Left renal cortex interstitium (tissue), 4 donors: ENCODE results near the gene KIR3DL1. TPM values are rescaled to one million over a fixed set of nuclear protein-coding genes. Genes with fewer than 3 reads are reported as not detected.
"Not testable (repeated sequence)": the region's sequence is repeated elsewhere in the genome, so short reads cannot be mapped to it uniquely, and the experiment has no call there.

ENCODE experiments used
- DNase-seq, 4 donors: peaks; one replicate each; pipeline ENCODE4 v3.0.0-alpha.2; 2013; ENCODE audit warnings: low read depth in 4 of 4, low spot score in 2 of 4, missing footprints in 1 of 4
- polyA plus RNA-seq, 4 donors: library from polyadenylated mRNA; unstranded; fragments of 120-200 nt; gene quantifications; one replicate each; pipeline ENCODE4 v1.2.1, GENCODE V29; 2013; ENCODE audit not compliant: insufficient read length in 4 of 4

The KIR3DL1 gene
- polyA plus RNA-seq, 4 donors, result not detected

DNA sequence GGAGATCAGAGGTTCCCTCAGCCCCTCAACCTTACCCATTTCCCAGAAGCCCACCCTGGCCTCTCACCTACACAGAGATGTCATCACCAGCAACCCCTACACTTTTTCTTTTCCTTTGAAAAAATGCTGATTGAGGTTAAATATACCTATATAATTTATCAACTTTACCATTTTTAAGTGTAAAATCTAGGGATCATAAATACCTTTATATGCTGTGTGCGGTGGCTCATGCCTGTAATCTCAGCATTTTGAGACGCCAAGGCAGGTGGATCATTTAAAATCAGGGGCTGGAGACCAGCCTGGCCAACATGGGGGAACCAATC is 9.8 kb upstream of the KIR3DL1 start:
- DNase-seq, result no peak

DNA sequence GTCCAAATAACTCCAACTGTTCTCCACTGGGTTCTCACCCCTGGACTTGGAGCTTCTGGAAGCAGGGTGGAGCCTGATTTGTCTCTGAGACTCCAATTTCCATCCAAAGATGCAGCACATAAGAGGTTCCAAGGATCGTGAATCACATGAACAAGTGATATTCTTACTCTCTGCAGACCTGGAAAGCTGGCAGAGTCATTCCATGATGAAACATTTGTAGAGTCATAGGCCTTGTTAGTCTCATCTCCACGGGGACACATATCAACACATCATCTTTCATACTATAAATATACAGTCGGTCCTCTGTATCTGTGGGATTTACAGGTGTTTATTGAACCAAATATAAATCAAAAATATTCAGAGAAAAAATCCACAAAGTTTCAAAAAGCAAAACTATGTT is 1.7 kb upstream of the KIR3DL1 start:
- DNase-seq, result not testable (repeated sequence)

DNA sequence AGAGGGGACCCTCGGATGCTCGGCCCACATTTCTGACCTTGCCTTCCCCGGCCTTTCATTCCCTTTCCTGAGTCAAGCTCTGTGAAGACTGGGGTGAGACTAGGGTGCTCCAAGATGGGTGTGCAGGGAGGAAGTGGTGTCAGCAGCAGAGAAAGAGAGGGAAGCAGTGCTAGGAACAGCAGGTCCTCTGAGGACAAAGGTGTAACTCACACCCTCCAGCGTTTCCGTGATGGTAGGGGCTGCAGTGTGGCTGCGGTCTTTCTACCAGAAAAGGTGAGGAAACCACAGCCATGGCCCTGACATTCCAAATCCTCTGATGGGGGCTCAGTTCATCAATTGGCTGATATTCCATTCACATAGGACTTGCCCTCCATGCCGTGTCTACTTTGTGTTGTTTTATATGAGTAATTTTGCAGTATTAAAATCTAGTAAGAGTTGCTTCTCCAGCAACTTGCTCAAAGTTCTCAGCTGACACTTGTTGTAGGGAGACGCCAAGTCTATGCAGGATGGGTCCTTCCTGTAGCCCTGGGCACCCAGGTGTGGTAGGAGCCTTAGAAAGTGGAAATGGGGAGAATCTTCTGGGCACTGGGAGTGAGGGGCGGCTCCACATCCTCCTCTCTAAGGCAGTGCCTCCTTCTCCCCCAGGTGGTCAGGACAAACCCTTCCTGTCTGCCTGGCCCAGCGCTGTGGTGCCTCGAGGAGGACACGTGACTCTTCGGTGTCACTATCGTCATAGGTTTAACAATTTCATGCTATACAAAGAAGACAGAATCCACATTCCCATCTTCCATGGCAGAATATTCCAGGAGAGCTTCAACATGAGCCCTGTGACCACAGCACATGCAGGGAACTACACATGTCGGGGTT is 1.6 kb downstream of the KIR3DL1 start:
- DNase-seq, result no peak

DNA sequence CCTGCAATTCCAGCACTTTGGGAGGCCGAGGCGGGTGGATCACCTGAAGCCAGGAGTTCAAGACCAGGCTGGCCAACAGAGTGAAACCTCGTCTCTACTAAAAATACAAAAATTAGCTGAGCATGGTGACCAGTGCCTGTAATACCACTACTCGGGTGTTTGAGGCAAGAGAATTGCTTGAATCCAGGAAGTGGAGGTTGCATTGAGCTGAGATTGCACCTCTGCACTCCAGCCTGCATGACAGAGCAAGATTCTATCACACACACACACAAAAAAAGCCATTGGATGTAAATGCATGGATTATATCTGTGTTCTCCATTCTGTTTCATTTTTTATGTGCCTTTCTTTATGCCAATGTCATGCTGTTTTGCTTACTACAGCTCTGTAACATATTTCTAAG is 8.1 kb downstream of the KIR3DL1 start:
- not testable (repeated sequence) for DNase-seq

DNA sequence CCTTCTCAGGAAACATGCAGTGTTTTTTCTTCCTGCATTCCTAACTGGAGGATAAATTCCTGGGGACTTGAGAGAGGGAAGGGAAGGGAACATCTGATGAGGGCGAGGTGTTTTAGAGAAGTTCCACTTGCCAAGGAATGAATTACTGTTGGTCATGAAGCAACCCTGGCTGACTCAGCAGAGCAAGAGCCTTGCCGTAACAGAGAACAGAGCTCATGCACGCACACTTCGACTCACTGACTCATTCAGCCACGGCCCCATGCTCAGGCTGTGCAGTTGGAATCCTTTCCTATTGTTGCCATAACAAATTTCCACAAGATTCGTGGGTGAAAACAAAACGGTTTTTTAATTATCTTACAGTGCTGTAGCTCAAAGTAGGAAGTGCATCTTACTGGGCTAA is 9.1 kb downstream of the KIR3DL1 start:
- DNase-seq, result not testable (repeated sequence)

DNA sequence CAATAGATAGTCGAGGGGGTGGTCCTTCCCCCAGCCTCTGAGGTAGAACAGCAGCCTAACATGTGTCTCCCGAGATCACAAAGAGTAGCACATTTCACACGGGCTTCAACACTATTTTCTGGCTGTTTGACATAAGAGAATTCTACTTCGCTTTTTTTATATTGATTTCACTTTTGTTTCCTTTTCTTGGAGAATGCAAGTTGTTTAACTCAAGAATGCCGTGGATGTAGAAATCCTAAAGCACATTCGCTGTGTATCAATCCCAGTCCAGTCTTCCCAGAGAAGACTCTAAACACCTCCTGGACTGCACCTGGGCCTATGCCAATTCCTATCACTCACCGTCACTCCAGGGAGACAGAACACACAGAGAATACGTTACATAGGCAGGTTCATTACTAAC is 11.8 kb downstream of the KIR3DL1 start:
- DNase-seq, result not testable (repeated sequence)

DNA sequence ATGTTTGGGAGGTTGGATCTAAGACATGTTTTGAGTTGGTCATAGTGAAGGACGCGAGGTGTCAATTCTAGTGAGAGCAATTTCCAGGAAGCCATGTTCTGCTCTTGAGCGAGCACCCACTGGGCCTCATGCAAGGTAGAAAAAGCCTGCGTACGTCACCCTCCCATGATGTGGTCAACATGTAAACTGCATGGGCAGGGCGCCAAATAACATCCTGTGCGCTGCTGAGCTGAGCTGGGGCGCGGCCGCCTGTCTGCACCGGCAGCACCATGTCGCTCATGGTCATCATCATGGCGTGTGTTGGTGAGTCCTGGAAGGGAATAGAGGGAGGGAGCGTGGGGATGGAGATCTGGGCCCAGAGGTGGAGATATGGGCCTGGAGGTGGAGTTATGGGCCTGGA is 16.2 kb downstream of the KIR3DL1 start, which contains the start of gene KIR2DS4:
Gene KIR2DS4, plus strand, starts transcription at position 181 of the 400 bp plus-strand sequence.
- DNase-seq, result not testable (repeated sequence)

DNA sequence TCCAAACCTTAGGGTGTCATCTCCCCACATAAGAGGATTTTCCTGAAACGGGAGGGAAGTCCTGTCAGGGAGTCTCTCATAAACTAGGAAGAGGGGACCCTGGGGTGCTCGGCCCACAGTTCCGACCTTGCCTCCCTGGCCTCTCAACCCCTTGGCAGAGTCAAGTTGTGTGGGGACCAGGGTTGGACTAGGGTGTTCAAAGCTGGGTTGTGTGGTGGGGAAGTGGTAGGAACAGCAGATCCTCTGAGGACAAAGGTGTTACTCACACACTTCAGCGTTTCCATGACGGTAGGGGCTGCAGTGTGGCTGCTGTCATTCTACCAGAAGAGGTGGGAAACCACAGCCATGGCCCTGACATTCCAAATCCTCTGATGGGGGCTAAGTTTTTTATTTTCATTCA is 18.9 kb downstream of the KIR3DL1 start:
- not testable (repeated sequence) for DNase-seq

DNA sequence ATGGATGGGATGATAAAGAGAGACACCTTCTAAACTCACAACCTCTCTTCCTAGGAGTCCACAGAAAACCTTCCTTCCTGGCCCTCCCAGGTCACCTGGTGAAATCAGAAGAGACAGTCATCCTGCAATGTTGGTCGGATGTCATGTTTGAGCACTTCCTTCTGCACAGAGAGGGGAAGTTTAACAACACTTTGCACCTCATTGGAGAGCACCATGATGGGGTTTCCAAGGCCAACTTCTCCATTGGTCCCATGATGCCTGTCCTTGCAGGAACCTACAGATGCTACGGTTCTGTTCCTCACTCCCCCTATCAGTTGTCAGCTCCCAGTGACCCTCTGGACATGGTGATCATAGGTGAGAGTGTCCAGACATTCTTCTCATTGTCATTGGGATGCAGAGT is 21.3 kb downstream of the KIR3DL1 start:
- not testable (repeated sequence) for DNase-seq

DNA sequence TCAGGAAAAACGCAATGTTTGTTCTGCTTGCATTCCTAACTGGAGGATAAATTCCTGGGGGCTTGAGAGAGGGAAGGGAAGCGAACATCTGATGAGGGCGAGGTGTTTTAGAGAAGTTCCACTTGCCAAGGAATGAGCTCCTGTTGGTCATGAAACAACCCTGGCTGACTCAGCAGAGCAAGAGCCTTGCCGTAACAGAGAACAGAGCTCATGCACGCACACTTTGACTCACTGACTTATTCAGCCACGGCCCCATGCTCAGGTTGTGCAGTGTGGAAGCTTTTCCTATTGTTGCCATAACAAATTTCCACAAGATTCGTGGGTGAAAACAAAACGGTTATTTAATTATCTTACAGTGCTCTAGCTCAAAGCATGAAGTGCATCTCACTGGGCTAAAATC is 26.9 kb downstream of the KIR3DL1 start:
- not testable (repeated sequence) for DNase-seq

DNA sequence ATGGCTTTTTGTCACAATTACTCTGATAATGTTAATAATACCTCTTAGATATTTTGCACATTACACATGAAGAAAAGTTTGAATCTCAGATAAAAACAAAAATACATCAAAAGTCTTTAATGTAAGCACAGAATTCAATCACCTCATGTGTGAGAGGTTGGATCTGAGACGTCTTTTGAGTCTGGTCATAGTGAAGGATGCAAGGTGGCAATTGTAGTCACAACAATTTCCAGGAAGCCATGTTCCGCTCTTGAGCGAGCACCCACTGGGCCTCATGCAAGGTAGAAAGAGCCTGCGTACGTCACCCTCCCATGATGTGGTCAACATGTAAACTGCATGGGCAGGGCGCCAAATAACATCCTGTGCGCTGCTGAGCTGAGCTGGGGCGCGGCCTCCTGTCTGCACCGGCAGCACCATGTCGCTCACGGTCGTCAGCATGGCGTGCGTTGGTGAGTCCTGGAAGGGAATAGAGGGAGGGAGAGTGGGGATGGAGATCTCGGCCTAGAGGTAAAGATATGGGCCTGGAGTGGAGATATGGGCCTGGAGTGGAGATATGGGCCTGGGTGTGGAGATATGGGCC is 33.9 kb downstream of the KIR3DL1 start, which contains the start of gene KIR3DL2:
Gene KIR3DL2, plus strand, starts transcription at position 383 of the 580 bp plus-strand sequence. Its CDS starts 33 bp downstream, at position 416.
- DNase-seq, result not testable (repeated sequence)

DNA sequence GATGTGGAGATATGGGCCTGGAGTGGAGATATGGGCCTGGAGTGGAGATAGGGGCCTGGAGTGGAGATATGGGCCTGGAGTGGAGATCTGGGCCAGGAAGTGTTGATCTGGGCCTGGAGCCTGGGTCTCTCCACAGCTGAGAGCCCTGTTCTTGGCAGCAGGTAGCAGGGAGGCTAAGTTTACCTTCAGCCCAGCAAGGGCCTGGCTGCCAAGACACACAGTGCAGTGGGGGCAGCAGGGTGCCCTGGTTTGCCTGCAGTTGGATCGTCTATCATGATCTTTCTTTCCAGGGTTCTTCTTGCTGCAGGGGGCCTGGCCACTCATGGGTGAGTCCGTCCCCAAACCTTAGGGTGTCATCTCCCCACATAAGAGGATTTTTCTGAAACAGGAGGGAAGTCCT is 34.7 kb downstream of the KIR3DL1 start:
- no peak for DNase-seq

DNA sequence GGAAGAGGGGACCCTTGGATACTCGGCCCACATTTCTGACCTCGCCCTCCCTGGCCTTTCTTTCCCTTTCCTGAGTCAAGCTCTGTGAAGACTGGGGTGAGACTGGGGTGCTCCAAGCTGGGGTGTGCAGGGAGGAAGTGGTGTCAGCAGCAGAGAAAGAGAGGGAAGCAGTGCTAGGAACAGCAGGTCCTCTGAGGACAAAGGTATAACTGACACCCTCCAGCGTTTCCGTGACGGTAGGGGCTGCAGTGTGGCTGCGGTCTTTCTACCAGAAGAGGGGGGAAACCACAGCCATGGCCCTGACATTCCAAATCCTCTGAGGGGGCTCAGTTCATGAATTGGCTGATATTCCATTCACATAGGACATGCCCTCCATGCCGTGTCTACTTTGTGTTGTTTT is 35.1 kb downstream of the KIR3DL1 start:
- no peak for DNase-seq

DNA sequence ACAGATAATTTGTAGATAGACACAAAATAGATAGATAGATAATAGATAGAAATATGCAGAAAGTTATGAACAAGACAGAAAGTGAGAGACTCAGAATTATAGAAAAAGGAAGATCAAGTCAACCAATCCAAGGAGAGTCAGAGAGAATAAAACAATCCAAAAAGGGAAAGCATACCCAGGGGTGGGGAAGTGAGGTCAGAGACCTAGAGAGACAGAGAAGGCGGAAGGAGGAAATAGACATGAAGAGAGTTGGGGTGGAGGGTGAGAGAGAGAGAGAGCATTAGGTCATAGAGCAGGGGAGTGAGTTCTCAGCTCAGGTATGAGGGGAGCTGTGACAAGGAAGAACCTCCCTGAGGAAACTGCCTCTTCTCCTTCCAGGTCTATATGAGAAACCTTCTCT is 39.0 kb downstream of the KIR3DL1 start:
- DNase-seq, result not testable (repeated sequence)

DNA sequence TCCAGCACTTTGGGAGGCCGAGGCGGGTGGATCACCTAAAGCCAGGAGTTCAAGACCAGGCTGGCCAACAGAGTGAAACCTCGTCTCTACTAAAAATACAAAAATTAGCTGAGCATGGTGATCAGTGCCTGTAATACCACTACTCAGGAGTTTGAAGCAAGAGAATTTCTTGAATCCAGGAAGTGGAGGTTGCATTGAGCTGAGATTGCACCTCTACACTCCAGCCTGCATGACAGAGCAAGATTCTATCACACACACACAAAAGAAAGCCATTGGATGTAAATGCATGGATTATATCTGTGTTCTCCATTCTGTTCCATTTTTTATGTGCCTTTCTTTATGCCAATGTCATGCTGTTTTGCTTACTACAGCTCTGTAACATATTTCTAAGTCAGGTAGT is 42.2 kb downstream of the KIR3DL1 start:
- DNase-seq, result not testable (repeated sequence)

DNA sequence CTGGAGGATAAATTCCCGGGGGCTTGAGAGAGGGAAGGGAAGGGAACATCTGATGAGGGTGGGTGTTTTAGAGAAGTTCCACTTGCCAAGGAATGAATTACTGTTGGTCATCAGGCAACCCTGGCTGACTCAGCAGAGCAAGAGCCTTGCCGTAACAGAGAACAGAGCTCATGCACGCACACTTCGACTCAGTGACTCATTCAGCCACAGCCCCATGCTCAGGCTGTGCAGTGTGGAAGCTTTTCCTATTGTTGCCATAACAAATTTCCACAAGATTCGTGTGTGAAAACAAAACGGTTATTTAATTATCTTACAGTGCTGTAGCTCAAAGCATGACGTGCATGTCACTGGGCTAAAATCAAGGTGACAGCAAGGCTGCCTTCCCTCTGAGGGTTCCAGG is 43.2 kb downstream of the KIR3DL1 start:
- not testable (repeated sequence) for DNase-seq

DNA sequence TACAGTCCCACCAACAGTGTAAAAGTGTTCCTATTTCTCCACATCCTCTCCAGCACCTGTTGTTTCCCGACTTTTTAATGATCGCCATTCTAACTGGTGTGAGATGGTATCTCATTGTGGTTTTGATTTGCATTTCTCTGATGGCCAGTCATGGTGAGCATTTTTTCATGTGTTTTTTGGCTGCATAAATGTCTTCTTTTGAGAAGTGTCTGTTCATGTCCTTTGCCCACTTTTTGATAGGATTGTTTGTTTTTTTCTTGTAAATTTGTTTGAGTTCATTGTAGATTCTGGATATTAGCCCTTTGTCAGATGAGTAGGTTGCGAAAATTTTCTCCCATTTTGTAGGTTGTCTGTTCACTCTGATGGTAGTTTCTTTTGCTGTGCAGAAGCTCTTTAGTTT is 47.2 kb downstream of the KIR3DL1 start:
- DNase-seq, result not testable (repeated sequence)

DNA sequence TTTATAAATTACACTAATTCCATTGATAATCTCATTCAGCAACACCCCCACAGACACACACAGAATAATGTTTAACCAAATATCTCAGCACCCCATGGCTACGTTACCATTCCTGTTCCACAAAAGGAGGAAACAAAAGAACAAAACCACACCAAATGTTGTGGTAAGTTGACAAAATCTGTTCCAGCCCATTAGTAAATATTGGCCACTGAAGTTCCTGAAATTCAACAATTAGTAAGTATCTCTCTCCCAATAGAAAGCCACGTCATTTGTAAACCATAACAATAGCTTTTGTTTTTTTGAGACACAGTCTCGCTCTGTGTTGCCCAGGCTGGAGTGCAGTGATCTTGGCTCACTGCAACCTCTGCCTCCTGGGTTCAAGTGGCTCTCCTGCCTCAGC is 55.4 kb downstream of the KIR3DL1 start:
- no peak for DNase-seq

DNA sequence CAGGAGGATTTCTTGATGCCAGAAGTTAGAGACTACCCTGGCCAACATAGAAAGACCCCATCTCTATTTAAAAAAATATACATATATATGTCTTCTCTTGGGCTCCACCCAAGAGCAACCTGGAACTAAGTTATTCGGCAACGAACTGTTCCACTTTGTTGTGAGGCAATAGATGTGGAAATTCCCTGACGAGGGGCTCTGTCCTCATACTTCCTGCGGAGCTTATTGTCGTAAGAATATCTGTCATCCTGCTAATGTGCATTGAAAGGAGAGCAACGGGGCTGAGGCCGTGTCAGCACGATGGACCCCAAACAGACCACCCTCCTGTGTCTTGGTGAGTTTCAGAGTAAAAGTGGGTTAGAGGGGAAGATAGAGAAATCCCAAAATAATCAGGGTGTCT is 57.7 kb downstream of the KIR3DL1 start, which contains the start of gene FCAR:
Gene FCAR, plus strand, starts transcription at position 246 of the 400 bp plus-strand sequence. Its CDS starts 55 bp downstream, at position 301.
- DNase-seq, result no peak

DNA sequence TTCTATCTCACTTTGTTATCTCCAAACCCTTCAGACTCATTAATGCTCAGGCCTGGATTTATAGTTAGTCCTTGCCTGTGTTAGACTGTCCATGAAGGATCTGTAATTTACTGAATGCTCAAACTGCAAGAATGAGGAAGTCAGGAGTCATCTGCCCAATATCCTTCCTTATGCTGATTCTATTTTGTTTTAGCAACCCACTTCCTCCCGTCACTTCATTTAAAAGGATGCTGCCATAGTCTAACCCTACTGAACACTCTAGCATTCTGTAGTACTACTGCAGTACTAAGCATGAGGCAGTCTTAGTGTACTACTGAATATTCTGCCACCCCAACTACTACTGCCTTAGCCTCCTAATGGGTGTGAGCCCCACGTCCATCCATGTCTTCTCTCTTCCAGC is 59.2 kb downstream of the KIR3DL1 start:
- no peak for DNase-seq

DNA sequence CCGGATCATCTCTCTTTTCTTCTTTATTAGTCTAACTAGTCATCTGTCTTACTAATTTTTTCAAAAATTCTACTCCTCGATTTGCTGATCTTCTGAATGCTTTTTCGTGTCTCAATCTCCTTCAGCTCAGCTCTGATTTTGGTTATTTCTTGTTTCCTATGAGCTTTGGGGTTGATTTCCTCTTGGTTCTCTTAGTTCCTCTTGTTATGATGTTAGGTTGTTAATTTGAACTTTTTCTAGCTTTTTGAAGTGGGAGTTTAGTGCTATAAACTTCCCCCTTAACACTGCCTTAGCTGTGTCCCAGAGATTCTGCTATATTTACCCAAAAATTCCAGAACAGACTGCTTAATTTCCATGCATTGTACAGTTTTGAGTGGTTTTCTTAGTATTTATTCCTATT is 61.2 kb downstream of the KIR3DL1 start:
- DNase-seq, result no peak
